Measurements from ENCODE around the gene NECAP2. TPM values are rescaled to one million over a fixed set of nuclear protein-coding genes. Genes with fewer than 3 reads are reported as not detected.

Gene NECAP2
- total and polyA plus RNA-seq, 2 donors (not counting 3 experiments of a cell fraction or from before 2014, with no cell fraction given): 101 to 148 TPM

GRCh38 chr1:16474166-16474800 lies 33.8 kb downstream of the NECAP2 start:
- Histone ChIP-seq H3K36me3 (ENCODE audit: control insufficient read depth in 2 of 2, extremely low read depth in 1 of 2, insufficient read depth in 2 of 2, low read length in 2 of 2) (peaks cover 0 to 16% of the 10 kb centered on the region in 2 experiments), H3K4me2 (ENCODE audit: insufficient read depth, low read length) (no peak overlapping the region), H3K79me2 (ENCODE audit: control insufficient read depth, insufficient read depth, low read length) (no peaks in the 10 kb centered on the region), H2AFZ (ENCODE audit: low read depth, low read length) (no peak overlapping the region), H3K4me1 (ENCODE audit: control insufficient read depth, extremely low read depth, insufficient read depth, low read length) (no peaks in the 10 kb centered on the region), H4K20me1 (replicated peaks; ENCODE audit: control insufficient read depth, extremely low read depth, insufficient read depth, low read length) (no peaks in the 10 kb centered on the region), H3K9me3 (replicated peaks; ENCODE audit: control insufficient read depth, insufficient read depth, low read length) (no peaks in the 10 kb centered on the region), H3K27ac (ENCODE audit: insufficient read depth, low read depth, low read length) (no peak overlapping the region), H3K4me3 (replicated peaks in 1 of 3; ENCODE audit: insufficient read depth in 1 of 3, low read depth in 1 of 3, low read length in 3 of 3) (no peak overlapping the region), H3K9ac (replicated peaks; ENCODE audit: extremely low read depth, insufficient read depth, low read length) (no peak overlapping the region), H3K27me3 (ENCODE audit: control insufficient read depth in 2 of 2, insufficient read depth in 2 of 2, low read length in 2 of 2) (no peaks in the 10 kb centered on the region), H3K9me1 (replicated peaks; ENCODE audit: control insufficient read depth, extremely low read depth, insufficient read depth, low read length) (no peaks in the 10 kb centered on the region)
- DNase-seq (ENCODE audit: low read depth, low spot score): no peak
- TF ChIP-seq EZH2 (IDR thresholded peaks at IDR 0.05; ENCODE audit: borderline replicate concordance, low read depth, low read length, severe bottlenecking) (no peak), JUN (IDR thresholded peaks at IDR 0.05; ENCODE audit: borderline replicate concordance, insufficient read depth, insufficient read length, low read depth) (no peak), FOS (IDR thresholded peaks at IDR 0.05; ENCODE audit: borderline replicate concordance, insufficient read depth, low read length) (no peak), POLR2A (IDR thresholded peaks at IDR 0.05; ENCODE audit: low read depth, low read length) (no peak), MYC (IDR thresholded peaks at IDR 0.05; ENCODE audit: low read depth, low read length) (no peak), MAX (IDR thresholded peaks at IDR 0.05; ENCODE audit: insufficient read depth, insufficient read length) (no peak), GATA2 (IDR thresholded peaks at IDR 0.05; ENCODE audit: insufficient read depth, insufficient read length, low read depth, low read length) (no peak)
- TF ChIP-seq, protein P1, sequence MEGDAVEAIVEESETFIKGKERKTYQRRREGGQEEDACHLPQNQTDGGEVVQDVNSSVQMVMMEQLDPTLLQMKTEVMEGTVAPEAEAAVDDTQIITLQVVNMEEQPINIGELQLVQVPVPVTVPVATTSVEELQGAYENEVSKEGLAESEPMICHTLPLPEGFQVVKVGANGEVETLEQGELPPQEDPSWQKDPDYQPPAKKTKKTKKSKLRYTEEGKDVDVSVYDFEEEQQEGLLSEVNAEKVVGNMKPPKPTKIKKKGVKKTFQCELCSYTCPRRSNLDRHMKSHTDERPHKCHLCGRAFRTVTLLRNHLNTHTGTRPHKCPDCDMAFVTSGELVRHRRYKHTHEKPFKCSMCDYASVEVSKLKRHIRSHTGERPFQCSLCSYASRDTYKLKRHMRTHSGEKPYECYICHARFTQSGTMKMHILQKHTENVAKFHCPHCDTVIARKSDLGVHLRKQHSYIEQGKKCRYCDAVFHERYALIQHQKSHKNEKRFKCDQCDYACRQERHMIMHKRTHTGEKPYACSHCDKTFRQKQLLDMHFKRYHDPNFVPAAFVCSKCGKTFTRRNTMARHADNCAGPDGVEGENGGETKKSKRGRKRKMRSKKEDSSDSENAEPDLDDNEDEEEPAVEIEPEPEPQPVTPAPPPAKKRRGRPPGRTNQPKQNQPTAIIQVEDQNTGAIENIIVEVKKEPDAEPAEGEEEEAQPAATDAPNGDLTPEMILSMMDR (IDR thresholded peaks at IDR 0.05; ENCODE audit: extremely low read depth in 1 of 2, insufficient read depth in 1 of 2, low read depth in 1 of 2, low read length in 2 of 2): no peak
- POLR2A ChIA-PET: no interaction called here
- dilution Hi-C loops (cut with MboI; ENCODE audit: extremely low pct_ligation_motif_present, low sequenced_read_pairs) (no loop called here), intact Hi-C loops (cut with micrococcal nuclease) (no loop called here)
- FAIRE-seq: no peak
- BruUV-seq (replicated peaks): no TSS peak
- CTCF ChIA-PET: no interaction called here
